ENCODE results near the gene SNRPD3.

SNRPD3 gene

DNA sequence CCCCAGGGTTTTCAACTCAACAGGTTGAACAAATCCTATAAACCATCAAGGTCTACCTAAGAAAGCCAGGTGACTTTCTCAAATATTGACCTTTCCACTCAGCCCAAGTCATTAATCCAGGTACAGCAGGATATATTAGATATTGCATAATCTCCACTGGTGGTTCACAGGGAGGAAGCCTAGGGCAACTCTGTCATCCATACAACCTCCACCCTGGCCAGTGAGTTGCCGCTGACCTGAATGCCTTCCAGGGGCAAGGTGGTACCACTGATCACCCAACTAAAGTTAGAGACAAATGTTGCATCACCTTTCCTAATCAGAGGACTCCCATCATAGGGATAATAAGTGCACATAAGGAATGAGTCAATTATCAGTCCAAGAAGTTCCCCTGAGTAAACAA lies 23.7 kb upstream of the SNRPD3 start:
- no peak overlapping the region for H3K4me2 ChIP-seq (ENCODE audit: low read length)

DNA sequence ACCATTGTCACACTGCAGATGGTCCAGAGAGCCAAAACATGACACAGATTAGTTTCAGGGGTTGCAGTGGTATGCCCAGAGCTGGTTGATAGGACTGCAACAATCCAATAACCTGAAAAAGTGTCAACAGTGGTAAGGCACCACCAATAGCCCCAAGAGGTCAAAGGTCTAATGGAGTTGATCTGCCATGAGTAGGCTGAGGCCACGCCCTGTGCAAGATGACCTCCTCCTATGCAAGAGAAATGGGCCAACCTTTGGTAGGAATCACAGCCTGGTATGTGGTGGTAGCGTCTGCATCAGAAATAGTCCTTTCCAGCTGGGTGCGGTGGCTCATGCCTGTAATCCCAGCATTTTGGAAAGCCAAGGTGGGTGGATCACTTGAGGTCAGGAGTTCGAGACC lies 20.5 kb upstream of the SNRPD3 start:
- TF ChIP-seq, protein P1, sequence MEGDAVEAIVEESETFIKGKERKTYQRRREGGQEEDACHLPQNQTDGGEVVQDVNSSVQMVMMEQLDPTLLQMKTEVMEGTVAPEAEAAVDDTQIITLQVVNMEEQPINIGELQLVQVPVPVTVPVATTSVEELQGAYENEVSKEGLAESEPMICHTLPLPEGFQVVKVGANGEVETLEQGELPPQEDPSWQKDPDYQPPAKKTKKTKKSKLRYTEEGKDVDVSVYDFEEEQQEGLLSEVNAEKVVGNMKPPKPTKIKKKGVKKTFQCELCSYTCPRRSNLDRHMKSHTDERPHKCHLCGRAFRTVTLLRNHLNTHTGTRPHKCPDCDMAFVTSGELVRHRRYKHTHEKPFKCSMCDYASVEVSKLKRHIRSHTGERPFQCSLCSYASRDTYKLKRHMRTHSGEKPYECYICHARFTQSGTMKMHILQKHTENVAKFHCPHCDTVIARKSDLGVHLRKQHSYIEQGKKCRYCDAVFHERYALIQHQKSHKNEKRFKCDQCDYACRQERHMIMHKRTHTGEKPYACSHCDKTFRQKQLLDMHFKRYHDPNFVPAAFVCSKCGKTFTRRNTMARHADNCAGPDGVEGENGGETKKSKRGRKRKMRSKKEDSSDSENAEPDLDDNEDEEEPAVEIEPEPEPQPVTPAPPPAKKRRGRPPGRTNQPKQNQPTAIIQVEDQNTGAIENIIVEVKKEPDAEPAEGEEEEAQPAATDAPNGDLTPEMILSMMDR (IDR thresholded peaks at IDR 0.05; ENCODE audit: low read depth, low read length, poor library complexity, severe bottlenecking) = no peak
- no peak for TF ChIP-seq EZH2phosphoT487 (IDR thresholded peaks at IDR 0.05; ENCODE audit: borderline replicate concordance, low read length)
- H3K4me1 ChIP-seq (ENCODE audit: control insufficient read depth, low read length) = no peaks in the 10 kb centered on the region
- no peaks in the 10 kb centered on the region for H3K27me3 ChIP-seq (ENCODE audit: control insufficient read depth, low read length)

More for the DNA sequence above, 23.7 kb upstream of the SNRPD3 start:
- H3K9me2 ChIP-seq (replicated peaks; ENCODE audit: control insufficient read depth, low read length) = no peaks in the 10 kb centered on the region
- H3F3A ChIP-seq (ENCODE audit: control insufficient read depth, insufficient read depth) = no peaks in the 10 kb centered on the region
- TF ChIP-seq, protein P1 (IDR thresholded peaks at IDR 0.05; ENCODE audit: low read depth, low read length, poor library complexity, severe bottlenecking) = no peak
- no peak for TF ChIP-seq EZH2phosphoT487 (IDR thresholded peaks at IDR 0.05; ENCODE audit: borderline replicate concordance, low read length)
- H4K20me1 ChIP-seq (ENCODE audit: control insufficient read depth, insufficient read depth, low read depth, low read length) = no peaks in the 10 kb centered on the region
- H3K36me3 ChIP-seq (ENCODE audit: control insufficient read depth, low read length) = no peaks in the 10 kb centered on the region
- no peak overlapping the region for H3K4me3 ChIP-seq (ENCODE audit: low read length)
- no peaks in the 10 kb centered on the region for H3K79me2 ChIP-seq (ENCODE audit: control insufficient read depth, low read length)
- no peaks in the 10 kb centered on the region; the same call in 1 of the 2 replicates for H3K27me3 ChIP-seq (ENCODE audit: control insufficient read depth, low read length)
- no peaks in the 10 kb centered on the region for H3K4me1 ChIP-seq (ENCODE audit: control insufficient read depth, low read length)
- no peak overlapping the region for H3K27ac ChIP-seq (ENCODE audit: low read depth, low read length)
- H3K9me3 ChIP-seq (ENCODE audit: control insufficient read depth, insufficient read depth, low read length) = no peaks in the 10 kb centered on the region

DNA sequence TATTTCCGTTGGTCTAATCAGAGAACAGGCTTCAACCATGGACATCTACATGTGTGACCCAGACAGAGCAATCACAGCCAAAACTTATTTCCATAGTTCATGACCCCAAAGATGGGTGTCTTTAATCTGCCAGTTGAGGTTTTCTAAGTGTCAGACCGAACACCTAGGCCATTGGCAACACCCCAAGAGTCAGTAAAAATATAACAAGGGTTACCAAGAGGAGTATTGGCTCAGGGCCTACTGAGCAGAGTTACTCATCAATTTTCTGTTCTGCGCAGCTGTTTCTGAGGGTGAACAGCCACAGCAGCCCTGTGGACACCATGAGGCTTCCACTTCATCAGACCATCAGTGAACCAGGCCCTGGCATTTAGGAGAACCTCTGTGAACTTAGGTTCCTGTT lies 19.7 kb upstream of the SNRPD3 start:
- Histone ChIP-seq H3K27me3 (ENCODE audit: control insufficient read depth, low read length) (no peaks in the 10 kb centered on the region), H3K27ac (ENCODE audit: low read depth, low read length) (no peak overlapping the region), H3K9me2 (replicated peaks; ENCODE audit: control insufficient read depth, low read length) (no peaks in the 10 kb centered on the region), H3K4me3 (ENCODE audit: low read length) (no peak overlapping the region), H3F3A (ENCODE audit: control insufficient read depth, insufficient read depth) (no peaks in the 10 kb centered on the region), H3K4me2 (ENCODE audit: low read length) (no peak overlapping the region), H3K4me1 (ENCODE audit: control insufficient read depth, low read length) (no peaks in the 10 kb centered on the region), H3K79me2 (ENCODE audit: control insufficient read depth, low read length) (no peaks in the 10 kb centered on the region), H4K20me1 (ENCODE audit: control insufficient read depth, insufficient read depth, low read depth, low read length) (no peaks in the 10 kb centered on the region), H3K9me3 (ENCODE audit: control insufficient read depth, insufficient read depth, low read length) (no peaks in the 10 kb centered on the region), H3K36me3 (ENCODE audit: control insufficient read depth, low read length) (peaks cover 17% of the 10 kb centered on the region)
- TF ChIP-seq, protein P1 (IDR thresholded peaks at IDR 0.05; ENCODE audit: low read depth, low read length, poor library complexity, severe bottlenecking) = no peak
- no peak for TF ChIP-seq EZH2phosphoT487 (IDR thresholded peaks at IDR 0.05; ENCODE audit: borderline replicate concordance, low read length)

More for the DNA sequence above, 20.5 kb upstream of the SNRPD3 start:
- Histone ChIP-seq H3K4me3 (ENCODE audit: low read length) (no peak overlapping the region), H3F3A (ENCODE audit: control insufficient read depth, insufficient read depth) (no peaks in the 10 kb centered on the region), H3K9me3 (ENCODE audit: control insufficient read depth, insufficient read depth, low read length) (no peaks in the 10 kb centered on the region), H3K27ac (ENCODE audit: low read depth, low read length) (no peak overlapping the region), H3K79me2 (ENCODE audit: control insufficient read depth, low read length) (no peaks in the 10 kb centered on the region), H3K9me2 (replicated peaks; ENCODE audit: control insufficient read depth, low read length) (no peaks in the 10 kb centered on the region), H4K20me1 (ENCODE audit: control insufficient read depth, insufficient read depth, low read depth, low read length) (no peaks in the 10 kb centered on the region), H3K4me2 (ENCODE audit: low read length) (no peak overlapping the region), H3K36me3 (ENCODE audit: control insufficient read depth, low read length) (peaks cover 9% of the 10 kb centered on the region)

All from DOHH2 (cell line).